Measurements from ENCODE around the gene PRDM16.

Gene PRDM16

GRCh38 chr1:3033040-3033789, 35.8 kb upstream of the PRDM16 start:
- DNase-seq = no peak

GRCh38 chr1:3033790-3034090, 35.3 kb upstream of the PRDM16 start:
- no peak for DNase-seq

- DNase-seq = no peak
Measured at GRCh38 chr1:3034162-3034561, 34.8 kb upstream of the PRDM16 start.

- no peak for DNase-seq
Measured at GRCh38 chr1:3034728-3035562, 34.1 kb upstream of the PRDM16 start.

GRCh38 chr1:3035563-3036446, 33.2 kb upstream of the PRDM16 start:
- DNase-seq = no peak

GRCh38 chr1:3036447-3037280, 32.3 kb upstream of the PRDM16 start:
- no peak for DNase-seq

- DNase-seq = no peak
Measured at GRCh38 chr1:3037281-3038040, 31.5 kb upstream of the PRDM16 start.

GRCh38 chr1:3038113-3038551, 30.9 kb upstream of the PRDM16 start:
- no peak for DNase-seq

GRCh38 chr1:3038571-3039181, 30.3 kb upstream of the PRDM16 start:
- DNase-seq = no peak

- no peak for DNase-seq
Measured at GRCh38 chr1:3040004-3040403, 29.0 kb upstream of the PRDM16 start.

GRCh38 chr1:3042481-3042880, 26.5 kb upstream of the PRDM16 start:
- no peak for DNase-seq

GRCh38 chr1:3049164-3049563, 19.8 kb upstream of the PRDM16 start:
- no peak for DNase-seq

GRCh38 chr1:3049905-3050304, 19.1 kb upstream of the PRDM16 start:
- no peak for DNase-seq

GRCh38 chr1:3050603-3051002, 18.4 kb upstream of the PRDM16 start:
- DNase-seq = no peak

GRCh38 chr1:3051270-3052268, 17.4 kb upstream of the PRDM16 start:
- DNase-seq = no peak

GRCh38 chr1:3052501-3052900, 16.5 kb upstream of the PRDM16 start:
- DNase-seq = no peak

GRCh38 chr1:3053366-3053980, 15.5 kb upstream of the PRDM16 start:
- DNase-seq = no peak

GRCh38 chr1:3053986-3054385, 15.0 kb upstream of the PRDM16 start:
- DNase-seq = no peak

GRCh38 chr1:3054474-3054873, 14.5 kb upstream of the PRDM16 start:
- no peak for DNase-seq

All from stimulated activated CD4-positive, alpha-beta T cell treated with anti-CD3 and anti-CD28 coated beads, Interleukin-12 subunit alpha, Interleukin-12 subunit beta, amount 100 ng/mL, for 4 hours (primary cell).